Immature natural killer cell (primary cell): ENCODE results near the gene SEL1L2. TPM values are rescaled to one million over a fixed set of nuclear protein-coding genes. Genes with fewer than 3 reads are reported as not detected.
A peak's percentile ranks its signal among the peaks of the same experiment; 100 is the strongest.

Source experiments
- DNase-seq, 3 donors: peaks; one replicate each; pipeline ENCODE4 v3.0.0; 2022; ENCODE audit warnings: mixed read lengths in 1 of 3
- H3K27ac Mint-ChIP-seq, 6 donors: one replicate each; pipeline ENCODE4 v1.8.0; 2020; ENCODE audit warnings: mixed read lengths in 6 of 6, mild to moderate bottlenecking in 5 of 6, inconsistent platforms in 4 of 6, moderate library complexity in 3 of 6
- H3K27me3 Mint-ChIP-seq, 3 donors: one replicate each; pipeline ENCODE4 v1.8.0; 2020 to 2021; ENCODE audit warnings: low read depth in 3 of 3, mild to moderate bottlenecking in 3 of 3, mixed read lengths in 3 of 3, moderate library complexity in 3 of 3, inconsistent platforms in 1 of 3
- H3K36me3 Mint-ChIP-seq, 3 donors: one replicate each; pipeline ENCODE4 v1.8.0; 2020; ENCODE audit warnings: mixed read lengths in 3 of 3, inconsistent platforms in 2 of 3, mild to moderate bottlenecking in 2 of 3
- H3K4me1 Mint-ChIP-seq, 2 donors: one replicate each; pipeline ENCODE4 v1.8.0; 2020; ENCODE audit warnings: inconsistent platforms in 2 of 2, mild to moderate bottlenecking in 2 of 2, mixed read lengths in 2 of 2, moderate library complexity in 1 of 2
- H3K4me3 Mint-ChIP-seq, 5 donors: one replicate each; pipeline ENCODE4 v1.8.0; 2020; ENCODE audit warnings: mild to moderate bottlenecking in 5 of 5, mixed read lengths in 5 of 5, inconsistent platforms in 3 of 5, moderate library complexity in 3 of 5
- H3K9me3 Mint-ChIP-seq, 6 donors: one replicate each; pipeline ENCODE4 v1.8.0; 2020; ENCODE audit warnings: mild to moderate bottlenecking in 6 of 6, mixed read lengths in 6 of 6, inconsistent platforms in 4 of 6, moderate library complexity in 3 of 6
- polyA plus RNA-seq, 3 donors: library from polyadenylated mRNA; unstranded; fragments of 300-500 nt; fragmentation: Illumina TruSeq; gene quantifications; one replicate each; pipeline ENCODE4 v1.2.3, GENCODE V29; 2021

SEL1L2 gene
- polyA plus RNA-seq, 3 donors from 2014 or later: not detected

- no peak for DNase-seq
- H3K4me1 Mint-ChIP-seq: no peaks in the 10 kb centered on the region
- no peaks in the 10 kb centered on the region for H3K9me3 Mint-ChIP-seq
- H3K27me3 Mint-ChIP-seq: peaks cover 0 to 2% (median 0%) of the 10 kb centered on the region in 3 donors
- H3K36me3 Mint-ChIP-seq: peaks cover 3 to 36% (median 20%) of the 10 kb centered on the region in 3 donors
- no peak overlapping the region for H3K27ac Mint-ChIP-seq
- H3K4me3 Mint-ChIP-seq: no peak overlapping the region
Observed at GRCh38 chr20:13813910-13814309, 176.5 kb downstream of the SEL1L2 start.

- Mint-ChIP-seq H3K9me3 (no peaks in the 10 kb centered on the region), H3K4me1 (no peaks in the 10 kb centered on the region), H3K27me3 (no peaks in the 10 kb centered on the region), H3K4me3 (no peak overlapping the region), H3K36me3 (peaks cover 10 to 19% (median 14%) of the 10 kb centered on the region in 3 donors), H3K27ac (no peak overlapping the region)
- no peak for DNase-seq
Observed at GRCh38 chr20:13810446-13810845, 180.0 kb downstream of the SEL1L2 start.

GRCh38 chr20:13809855-13810254, 180.6 kb downstream of the SEL1L2 start:
- DNase-seq: no peak

GRCh38 chr20:13809373-13809772, 181.0 kb downstream of the SEL1L2 start:
- no peaks in the 10 kb centered on the region for H3K4me1 Mint-ChIP-seq
- no peak for DNase-seq
- H3K27ac Mint-ChIP-seq: no peak overlapping the region
- no peak overlapping the region for H3K4me3 Mint-ChIP-seq
- H3K9me3 Mint-ChIP-seq: no peaks in the 10 kb centered on the region
- H3K36me3 Mint-ChIP-seq: peaks cover 10 to 23% (median 17%) of the 10 kb centered on the region in 3 donors
- H3K27me3 Mint-ChIP-seq: no peaks in the 10 kb centered on the region

More at GRCh38 chr20:13809855-13810254, 180.6 kb downstream of the SEL1L2 start:
- Mint-ChIP-seq H3K27ac (no peak overlapping the region), H3K36me3 (peaks cover 10 to 19% (median 14%) of the 10 kb centered on the region in 3 donors), H3K4me3 (no peak overlapping the region), H3K27me3 (no peaks in the 10 kb centered on the region), H3K4me1 (no peaks in the 10 kb centered on the region), H3K9me3 (no peaks in the 10 kb centered on the region)

DNA sequence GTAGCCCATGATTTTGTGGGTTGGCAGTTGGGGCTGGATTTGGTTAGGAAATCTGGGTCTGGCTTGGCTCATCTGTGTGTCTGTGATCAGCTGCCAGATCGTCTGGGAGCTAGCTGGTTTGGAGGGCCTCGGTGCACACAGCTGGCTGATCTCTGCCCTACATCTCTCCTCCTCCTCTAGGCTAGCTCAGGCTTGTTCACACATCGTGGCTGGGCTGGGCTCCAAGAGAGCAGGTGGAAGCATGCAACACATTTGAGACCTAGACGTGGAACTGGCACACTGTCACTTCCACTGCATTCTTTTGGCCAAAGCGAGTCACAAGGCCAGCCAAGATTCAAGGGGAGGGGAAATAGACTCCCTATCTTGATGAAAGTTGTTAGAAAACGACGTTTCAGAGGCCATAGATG, 189.7 kb downstream of the SEL1L2 start:
- Mint-ChIP-seq H3K27ac (no peak overlapping the region), H3K36me3 (peaks cover 28 to 60% (median 33%) of the 10 kb centered on the region in 3 donors), H3K27me3 (no peaks in the 10 kb centered on the region), H3K9me3 (no peaks in the 10 kb centered on the region), H3K4me1 (no peaks in the 10 kb centered on the region), H3K4me3 (no peak overlapping the region)
- no peak for DNase-seq

DNA sequence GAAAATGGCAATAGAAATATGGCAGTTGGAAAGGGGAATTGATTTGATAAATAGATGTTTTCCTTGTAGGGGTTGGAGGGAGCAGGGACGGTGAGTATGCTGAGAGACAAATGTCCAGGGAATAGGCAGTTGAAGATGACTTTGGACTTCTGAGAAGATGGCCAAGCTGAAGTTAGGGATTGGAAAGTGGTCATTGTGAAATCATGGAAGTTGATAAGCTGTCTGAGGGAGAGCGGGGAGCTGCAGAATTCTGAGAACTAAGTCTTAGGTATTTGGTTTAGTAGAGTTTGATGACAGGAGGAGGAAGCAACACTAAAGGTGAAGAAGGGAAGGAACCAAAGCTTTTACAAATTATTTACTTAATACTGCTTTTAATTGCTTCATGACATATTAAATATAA, 190.4 kb downstream of the SEL1L2 start:
- DNase-seq: no peak
- Mint-ChIP-seq H3K4me3 (no peak overlapping the region), H3K27ac (peak overlapping the region in 3 of 6 donors; percentile 4 to 19 (median 8)), H3K9me3 (no peaks in the 10 kb centered on the region), H3K27me3 (no peaks in the 10 kb centered on the region), H3K36me3 (peaks cover 29 to 60% (median 35%) of the 10 kb centered on the region in 3 donors), H3K4me1 (no peaks in the 10 kb centered on the region)

Other genes starting within 250 kb of the SEL1L2 start
- 1 to 10 TPM; 4.1 to 6.7 (median 4.5) TPM for gene ESF1, start 205.7 kb downstream of the SEL1L2 start, polyA plus RNA-seq
- gene NDUFAF5, start 205.6 kb downstream of the SEL1L2 start, polyA plus RNA-seq: 10 to 100 TPM in 1 of 3 donors, 1 to 10 TPM in 2; 5.8 to 14.8 (median 7.7) TPM
- not detected for gene MACROD2, start 4.9 kb upstream of the SEL1L2 start, polyA plus RNA-seq